HFF-Myc (cell line): ENCODE data around the gene PCDHGA12.
"Not testable (repeated sequence)": the region's sequence is repeated elsewhere in the genome, so short reads cannot be mapped to it uniquely, and the experiment has no call there.

Experiments used
- DNase-seq: peaks from one replicate; pipeline ENCODE4 v3.0.0-alpha.2; 2011; ENCODE audit warnings: low read depth; ENCODE audit errors: extremely low read depth
- H3K4me3 ChIP-seq: replicated peaks from 2 replicates; pipeline ENCODE4 v1.5.1; 2011; ENCODE audit warnings: low read depth, mild to moderate bottlenecking, control low read depth, low read length
- CTCF ChIP-seq: IDR thresholded peaks from 2 replicates; pipeline ENCODE4 v1.5.1; 2012; ENCODE audit warnings: mild to moderate bottlenecking, low read depth, low read length, control low read depth; ENCODE audit errors: missing control alignments

Gene PCDHGA12

GRCh38 chr5:141388661-141389060 is 41.6 kb upstream of the PCDHGA12 start:
- no peak overlapping the region for H3K4me3 ChIP-seq
- DNase-seq, result no peak
- no peak for TF ChIP-seq CTCF

- no peak for DNase-seq
- H3K4me3 ChIP-seq, result no peak overlapping the region
- no peak for TF ChIP-seq CTCF
Measured at GRCh38 chr5:141389153-141390042, 40.9 kb upstream of the PCDHGA12 start.

GRCh38 chr5:141392429-141393198 is 37.7 kb upstream of the PCDHGA12 start, which contains the start of gene PCDHGA8:
TSS of gene PCDHGA8 (plus strand) at chr5:141392633. CDS start at chr5:141392814, 181 bp downstream.
- no peak within 1 kb of the TSS for H3K4me3 ChIP-seq
- DNase-seq, result no peak
- peak; percentile 19 for TF ChIP-seq CTCF

GRCh38 chr5:141393267-141393666 is 37.0 kb upstream of the PCDHGA12 start:
- TF ChIP-seq CTCF, result no peak
- DNase-seq, result no peak
- no peak overlapping the region for H3K4me3 ChIP-seq

DNA sequence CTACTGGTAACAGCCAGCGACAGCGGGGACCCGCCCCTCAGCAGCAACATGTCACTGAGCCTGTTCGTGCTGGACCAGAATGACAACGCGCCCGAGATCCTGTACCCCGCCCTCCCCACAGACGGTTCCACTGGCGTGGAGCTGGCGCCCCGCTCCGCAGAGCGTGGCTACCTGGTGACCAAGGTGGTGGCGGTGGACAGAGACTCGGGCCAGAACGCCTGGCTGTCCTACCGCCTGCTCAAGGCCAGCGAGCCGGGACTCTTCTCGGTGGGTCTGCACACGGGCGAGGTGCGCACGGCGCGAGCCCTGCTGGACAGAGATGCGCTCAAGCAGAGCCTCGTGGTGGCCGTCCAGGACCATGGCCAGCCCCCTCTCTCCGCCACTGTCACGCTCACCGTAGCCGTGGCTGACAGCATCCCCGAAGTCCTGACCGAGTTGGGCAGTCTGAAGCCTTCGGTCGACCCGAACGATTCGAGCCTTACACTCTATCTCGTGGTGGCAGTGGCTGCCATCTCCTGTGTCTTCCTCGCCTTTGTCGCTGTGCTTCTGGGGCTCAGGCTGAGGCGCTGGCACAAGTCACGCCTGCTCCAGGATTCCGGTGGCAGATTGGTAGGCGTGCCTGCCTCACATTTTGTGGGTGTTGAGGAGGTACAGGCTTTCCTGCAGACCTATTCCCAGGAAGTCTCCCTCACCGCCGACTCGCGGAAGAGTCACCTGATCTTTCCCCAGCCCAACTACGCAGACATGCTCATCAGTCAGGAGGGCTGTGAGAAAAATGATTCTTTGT is 35.7 kb upstream of the PCDHGA12 start:
- not testable (repeated sequence) for DNase-seq, H3K4me3 ChIP-seq

GRCh38 chr5:141397756-141398551 is 32.4 kb upstream of the PCDHGA12 start, which contains the start of gene PCDHGB5:
TSS of gene PCDHGB5 (plus strand) at chr5:141397947. CDS start at chr5:141398128, 181 bp downstream.
- TF ChIP-seq CTCF, result peak; percentile 66
- H3K4me3 ChIP-seq, result peak within 1 kb of the TSS; percentile 31
- DNase-seq, result not testable (repeated sequence)
